ENCODE results near the gene IPPK.

The IPPK gene

DNA sequence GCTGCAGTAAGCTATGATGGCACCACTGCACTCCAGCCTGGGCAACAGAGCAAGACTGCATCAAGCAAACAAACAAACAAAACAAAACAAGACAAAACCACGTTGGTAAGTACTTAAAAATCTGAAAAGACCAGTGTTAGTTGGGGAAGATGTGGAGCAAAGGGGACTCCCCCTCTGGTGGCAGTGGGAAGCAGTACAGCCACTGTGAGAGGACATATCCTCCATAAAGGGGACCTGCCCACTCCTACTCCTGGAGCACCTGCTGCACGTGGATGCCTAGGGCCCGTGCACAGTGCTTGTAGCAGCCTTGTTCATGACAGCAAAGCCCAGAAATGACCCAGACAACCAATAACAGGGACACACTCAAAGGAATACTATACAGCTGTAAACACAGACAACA is 17.0 kb upstream of the IPPK start:
- DNase-seq, result no peak

DNA sequence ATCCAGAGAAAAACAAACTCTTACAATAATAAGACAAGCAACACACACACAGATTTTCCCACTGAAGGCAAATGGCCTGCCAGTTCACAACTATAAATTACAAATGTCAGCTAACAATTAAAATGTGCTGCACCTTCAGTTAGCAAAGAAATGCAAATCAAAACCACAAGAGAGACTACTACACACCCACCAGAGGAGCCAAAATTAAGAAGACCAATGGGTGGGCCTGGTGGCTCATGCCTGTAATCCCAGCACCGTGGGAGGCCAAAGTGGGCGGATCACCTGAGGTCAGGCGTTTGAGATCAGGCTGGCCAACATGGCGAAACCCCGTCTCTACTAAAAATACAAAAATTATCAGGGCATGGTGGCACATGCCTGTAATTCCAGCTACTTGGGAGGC is 15.1 kb upstream of the IPPK start:
- no peak for DNase-seq

DNA sequence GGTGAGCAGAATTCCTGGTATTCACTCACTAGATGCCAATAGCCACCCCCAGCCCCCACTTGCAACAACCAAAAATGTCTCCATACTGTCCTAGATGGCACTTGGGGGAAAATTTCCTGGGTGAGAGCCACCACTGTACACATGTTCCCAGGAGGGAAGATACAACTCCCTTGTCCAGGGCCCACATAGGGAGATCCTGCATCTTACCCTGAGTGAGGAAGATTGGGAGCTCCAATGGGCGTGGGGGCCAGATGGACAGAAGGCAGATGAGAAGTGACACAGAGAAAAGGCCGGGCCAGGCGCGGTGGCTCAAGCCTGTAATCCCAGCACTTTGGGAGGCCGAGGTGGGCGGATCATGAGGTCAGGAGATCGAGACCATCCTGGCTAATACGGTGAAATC is 12.3 kb upstream of the IPPK start:
- no peak for DNase-seq

GRCh38 chr9:92680166-92681119 is 10.5 kb upstream of the IPPK start:
- no peak for DNase-seq

DNA sequence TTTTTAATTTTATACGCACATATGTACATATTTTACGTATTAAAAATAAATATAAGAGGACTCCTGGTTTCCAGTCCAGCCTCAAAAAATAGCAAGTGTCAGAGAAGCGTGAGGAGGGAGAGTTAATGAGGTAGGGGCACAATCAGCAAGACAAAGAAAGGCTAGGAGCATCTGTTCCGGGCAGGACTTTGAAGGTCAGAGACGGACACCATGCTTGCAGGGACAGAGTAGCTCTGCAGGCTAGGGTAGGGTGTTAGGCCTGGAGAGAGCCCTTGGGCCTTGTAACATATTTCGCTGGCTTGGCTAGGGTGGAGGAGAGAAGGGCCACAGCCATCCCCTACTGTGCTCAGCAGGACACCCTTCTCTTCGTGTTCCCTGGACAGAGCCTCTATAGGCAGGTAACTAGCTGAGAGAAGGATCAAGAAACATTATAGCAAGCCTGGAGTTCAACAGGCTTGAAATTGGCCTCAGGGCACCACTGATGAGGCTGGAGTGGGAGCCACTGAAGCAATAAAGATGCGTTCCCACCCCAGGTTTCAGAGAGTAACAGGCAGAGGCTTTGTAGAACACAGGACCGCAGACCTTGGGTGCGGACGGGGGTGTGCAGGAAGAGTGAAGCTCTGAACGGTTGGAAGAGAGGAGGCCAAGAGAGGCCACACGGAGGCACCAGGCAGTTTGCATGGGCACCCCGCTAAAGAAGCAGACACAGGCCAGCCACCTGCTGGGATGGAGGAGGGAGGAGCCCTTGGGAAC is 9.7 kb upstream of the IPPK start:
- no peak for DNase-seq

DNA sequence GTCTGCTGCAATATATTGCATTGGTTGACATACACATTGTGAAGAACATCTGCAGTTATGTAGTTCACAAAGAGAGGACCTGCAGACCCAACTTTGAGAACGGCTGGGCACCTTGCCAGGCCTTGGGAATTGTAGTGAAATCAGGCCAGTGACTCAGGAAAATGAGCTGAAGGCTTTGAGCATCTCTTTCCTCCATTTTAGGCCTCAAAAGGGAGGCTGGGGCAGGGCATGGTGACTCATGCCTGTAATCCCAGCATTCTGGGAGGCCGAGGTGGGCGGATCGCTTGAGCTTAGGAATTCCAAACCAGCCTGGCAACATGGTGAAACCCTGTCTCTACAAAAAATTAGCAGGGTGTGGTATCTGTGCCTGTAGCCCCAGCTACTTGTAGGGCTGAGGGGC is 1.4 kb upstream of the IPPK start:
- no peak for DNase-seq

GRCh38 chr9:92669527-92669889 is 423 bp downstream of the IPPK start:
- peak; percentile 50 for DNase-seq

DNA sequence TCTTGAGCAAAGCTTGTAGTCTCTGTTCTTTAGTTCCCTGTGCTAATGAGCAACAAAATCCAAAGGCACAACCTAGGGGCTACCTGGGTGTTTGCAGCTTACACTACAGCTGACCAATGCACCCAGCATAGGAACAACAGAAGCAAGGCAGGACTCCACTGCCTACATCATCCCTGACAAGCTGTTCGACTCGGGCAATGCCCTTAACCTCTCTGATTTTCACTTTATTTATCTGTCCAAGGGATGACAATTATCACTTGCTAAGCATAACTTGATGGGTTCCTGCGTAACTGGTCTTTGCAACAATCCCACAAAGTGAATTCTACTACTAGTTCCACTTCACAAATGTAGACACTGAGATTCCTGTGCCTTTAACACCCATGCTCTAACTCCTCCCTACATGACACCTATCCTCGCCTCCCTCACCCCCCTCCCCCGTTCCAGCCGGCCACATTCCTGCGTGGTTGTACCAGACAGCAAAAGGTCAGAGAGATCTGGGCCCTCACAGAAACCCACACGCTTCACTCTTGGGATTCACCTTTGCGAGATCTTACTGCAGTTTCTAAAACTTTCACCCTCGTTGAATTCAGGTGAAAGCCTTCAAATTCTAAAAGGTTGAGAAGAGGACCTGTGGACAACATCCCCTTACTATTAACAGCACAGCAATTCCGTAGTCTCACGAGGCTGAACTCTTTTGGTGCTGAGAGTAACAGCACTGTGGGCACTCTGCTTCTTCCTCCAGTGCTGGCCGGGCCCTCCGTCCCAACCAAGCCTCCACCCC is 995 bp downstream of the IPPK start:
- DNase-seq, result no peak

DNA sequence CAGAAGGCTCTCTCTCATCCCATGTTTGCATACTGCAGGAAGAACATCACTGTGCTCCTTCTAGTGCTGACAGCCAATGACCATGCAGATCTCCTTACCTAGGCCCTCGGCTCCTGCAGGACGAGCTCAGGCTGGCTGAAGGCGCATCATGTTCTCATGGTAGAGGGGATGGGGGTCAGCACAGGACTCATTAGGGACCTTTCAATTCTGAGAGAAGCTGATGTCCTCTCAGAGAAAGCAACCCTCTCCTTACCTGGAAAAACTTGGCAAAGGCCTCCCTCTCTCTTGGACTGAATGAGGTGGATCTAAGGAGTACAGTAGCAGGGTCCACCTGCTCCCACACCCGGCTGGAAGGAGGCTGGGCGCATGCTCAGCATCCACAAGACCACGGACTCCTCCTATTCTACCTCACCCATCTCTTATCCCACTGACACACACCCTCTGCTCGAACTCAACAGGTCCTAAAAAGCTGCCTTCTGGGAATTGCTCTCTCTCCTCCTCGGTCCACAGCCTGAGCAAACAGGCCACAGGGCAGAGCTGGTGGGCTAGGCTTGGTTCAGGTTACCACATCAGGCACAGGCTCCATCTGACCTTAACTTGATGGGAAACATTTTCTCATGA is 2.9 kb downstream of the IPPK start:
- no peak for DNase-seq

GRCh38 chr9:92666236-92666635 is 3.7 kb downstream of the IPPK start:
- DNase-seq, result no peak

DNA sequence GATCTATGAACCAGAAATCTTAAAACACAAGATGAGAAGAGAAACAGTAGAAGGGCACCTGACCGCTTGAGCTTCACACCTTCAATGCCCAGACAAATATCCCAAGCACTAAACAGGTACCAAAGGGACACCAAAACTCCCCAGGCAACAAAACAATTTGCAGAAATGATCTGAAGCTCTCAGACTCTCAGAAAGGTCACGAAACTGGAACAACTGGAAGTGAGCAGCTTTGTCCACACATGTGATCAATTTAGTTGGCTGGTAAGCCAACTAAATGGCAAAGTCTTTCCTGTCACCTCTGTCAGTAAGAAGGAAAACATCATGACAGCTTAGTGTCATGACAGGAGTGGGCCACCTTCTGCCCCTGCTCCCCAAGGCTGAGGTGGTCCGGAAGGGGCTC is 4.1 kb downstream of the IPPK start:
- no peak for DNase-seq

DNA sequence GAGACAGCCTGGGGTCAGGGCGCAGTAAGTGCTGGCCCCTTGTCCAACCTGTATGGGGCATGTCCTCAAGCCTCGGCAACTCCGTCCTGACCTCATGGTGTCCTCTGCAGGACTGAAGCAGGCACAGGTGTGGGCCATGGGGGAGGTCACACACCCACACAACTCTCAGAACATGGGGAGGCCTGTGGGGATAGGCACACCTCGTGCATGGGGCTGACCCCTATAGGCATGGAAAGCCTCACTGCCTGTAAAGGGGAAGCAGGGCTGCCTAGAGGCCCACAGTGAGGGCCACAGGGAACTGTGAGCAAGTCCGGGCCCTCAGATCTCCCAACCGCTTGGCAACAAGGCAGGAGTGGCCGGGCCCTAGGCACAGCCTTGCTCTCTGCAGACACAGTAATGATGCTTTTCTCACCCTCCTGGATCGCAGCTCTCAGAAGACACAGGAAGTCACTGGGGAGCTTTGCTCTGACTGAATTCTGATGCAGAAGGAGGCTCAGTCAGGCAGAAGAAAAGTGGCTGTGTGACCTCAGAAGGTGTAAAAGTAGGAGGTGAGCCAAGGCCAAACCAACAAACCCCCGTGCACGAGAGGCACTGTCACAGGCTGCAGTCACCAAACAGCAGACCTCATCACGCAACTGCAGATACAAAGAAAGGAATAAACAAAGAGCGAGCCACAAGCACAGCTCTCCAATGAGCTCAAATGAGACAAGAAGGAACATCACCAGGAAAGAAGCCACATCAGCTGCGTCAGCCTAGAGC is 5.4 kb downstream of the IPPK start:
- DNase-seq, result no peak

GRCh38 chr9:92663951-92664350 is 6.0 kb downstream of the IPPK start:
- no peak for DNase-seq

DNA sequence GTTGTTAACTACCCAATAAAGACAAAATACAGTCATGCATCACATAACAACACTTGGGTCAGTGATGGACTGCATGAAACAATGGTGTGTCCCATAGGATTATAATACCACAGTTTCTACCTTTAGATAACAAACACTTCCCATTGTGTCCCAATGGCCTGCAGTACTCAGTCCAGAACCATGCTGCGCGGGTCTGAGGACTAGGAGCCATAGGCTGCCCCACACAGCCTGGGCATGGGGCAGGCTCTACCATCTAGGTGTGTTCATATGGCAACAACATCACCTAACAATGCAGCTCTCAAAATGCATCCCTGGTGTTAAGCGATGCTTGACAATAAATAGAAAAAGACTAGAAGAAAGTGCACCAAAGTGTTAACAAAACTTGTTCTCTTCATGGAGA is 6.8 kb downstream of the IPPK start:
- no peak for DNase-seq

DNA sequence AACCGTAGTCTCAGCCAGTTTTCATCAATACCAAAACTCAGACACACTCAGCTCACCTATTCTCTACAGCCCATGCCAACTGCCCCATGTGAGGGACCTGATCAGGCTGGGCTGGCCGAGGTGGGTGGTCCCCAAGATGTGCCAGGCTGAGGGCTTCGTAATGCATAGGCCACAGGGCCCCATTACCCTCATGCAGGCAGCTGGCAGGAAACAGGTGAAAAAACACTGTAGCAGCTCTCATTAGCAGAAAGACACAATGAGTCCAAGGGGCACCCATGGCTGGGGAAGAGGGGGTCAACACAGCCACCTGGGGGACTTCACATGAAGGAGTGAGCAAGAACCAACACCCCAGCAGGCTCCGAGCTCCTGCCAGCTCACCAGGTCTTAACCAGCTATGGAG is 8.2 kb downstream of the IPPK start:
- no peak for DNase-seq

DNA sequence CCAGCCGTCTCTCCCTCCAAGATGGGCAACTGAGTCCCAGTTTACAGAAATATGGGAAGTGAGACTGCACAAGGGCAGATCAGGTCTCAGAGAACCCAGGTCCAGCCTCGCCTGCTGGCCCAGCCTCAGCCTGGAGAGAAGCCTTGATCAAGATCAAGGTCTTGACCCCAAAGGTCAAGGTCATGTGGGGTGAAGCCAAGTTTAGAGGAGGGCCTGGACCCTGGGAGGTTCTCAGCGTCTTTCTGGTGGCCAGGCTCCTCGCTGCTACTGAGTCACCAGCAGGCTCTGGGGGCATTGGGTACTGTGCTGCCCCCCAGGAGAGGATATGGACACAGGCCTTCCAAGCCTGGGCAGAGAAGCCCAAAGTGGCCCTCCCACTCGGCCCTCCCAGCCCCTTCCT is 8.8 kb downstream of the IPPK start:
- DNase-seq, result no peak

GRCh38 chr9:92660266-92660665 is 9.7 kb downstream of the IPPK start:
- DNase-seq, result no peak

- DNase-seq, result no peak
Measured at GRCh38 chr9:92659601-92660000, 10.3 kb downstream of the IPPK start.

GRCh38 chr9:92658611-92659010 is 11.3 kb downstream of the IPPK start:
- no peak for DNase-seq

GRCh38 chr9:92658176-92658575 is 11.8 kb downstream of the IPPK start:
- DNase-seq, result no peak

DNA sequence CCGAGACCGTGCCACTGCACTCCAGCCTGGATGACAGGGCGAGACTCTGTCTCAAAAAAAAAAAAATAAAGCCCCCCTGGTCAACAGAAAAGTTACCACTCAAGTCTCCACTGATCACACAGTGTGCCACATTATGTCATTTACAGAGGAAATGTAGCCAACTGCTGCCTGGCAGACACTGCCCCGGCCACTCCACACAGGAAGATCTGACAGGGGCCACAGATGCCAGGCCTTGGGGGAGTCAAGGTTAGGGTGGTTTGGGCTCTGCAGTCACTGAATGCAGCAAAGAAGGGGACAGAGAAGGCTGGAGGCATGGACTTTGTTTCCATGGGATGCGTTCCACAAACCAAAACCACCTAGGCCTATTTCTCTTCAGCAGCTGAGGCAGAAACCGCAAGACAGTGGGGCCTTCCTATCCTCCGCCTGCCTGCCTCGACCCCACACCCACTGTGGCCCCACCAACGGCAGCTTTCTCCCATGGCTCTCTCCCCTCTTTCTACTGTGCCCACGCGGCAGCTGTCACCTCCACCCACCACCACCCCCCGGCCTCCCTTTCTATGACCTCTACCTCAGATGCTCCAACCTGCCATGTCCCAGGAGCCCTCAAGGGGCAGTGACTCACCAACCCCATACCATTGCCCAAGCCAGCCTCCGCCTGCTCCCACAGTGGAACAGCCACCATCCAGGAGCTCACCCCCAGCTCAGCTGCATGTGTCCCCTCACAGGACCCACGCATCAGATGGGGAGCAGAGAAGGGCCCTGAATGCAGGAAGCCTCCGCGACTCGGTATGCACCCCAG is 12.4 kb downstream of the IPPK start:
- DNase-seq, result no peak

All from right forelimb (tissue), 1 donor.